Spinal cord (tissue), 10 donors: ENCODE measurements around the gene ADAMTS3. TPM values are rescaled to one million over a fixed set of nuclear protein-coding genes. Genes with fewer than 3 reads are reported as not detected.

Experiments used
- DNase-seq, 6 donors: peaks; one replicate each; pipeline versions ENCODE4 v3.0.0 to v3.0.0-alpha.2; 2013 to 2015; ENCODE audit warnings: low spot score in 6 of 6, low read depth in 4 of 6
- H3K27ac ChIP-seq: one replicate; pipeline ENCODE4 v1.5.1; 2013; ENCODE audit warnings: low read depth, low read length, control low read depth
- H3K27me3 ChIP-seq: one replicate; pipeline ENCODE4 v1.6.1; 2013; ENCODE audit warnings: low read length; ENCODE audit not compliant: control insufficient read depth, insufficient read depth
- H3K36me3 ChIP-seq: one replicate; pipeline ENCODE4 v1.6.1; 2013; ENCODE audit warnings: low read length; ENCODE audit not compliant: control insufficient read depth, insufficient read depth
- H3K4me1 ChIP-seq: one replicate; pipeline ENCODE4 v1.6.1; 2013; ENCODE audit warnings: low read length; ENCODE audit not compliant: control insufficient read depth, insufficient read depth
- H3K4me3 ChIP-seq: one replicate; pipeline ENCODE4 v1.5.1; 2013; ENCODE audit warnings: low read depth, low read length, control low read depth
- H3K9me3 ChIP-seq: one replicate; pipeline ENCODE4 v1.6.1; 2013; ENCODE audit warnings: low read length; ENCODE audit not compliant: control insufficient read depth, insufficient read depth
- WGBS: methylation state at CpG from one replicate; pipeline ENCODE4 v1.1.5; 2013; ENCODE audit warnings: missing lambda C conversion rate; ENCODE audit not compliant: insufficient coverage; 5-methylcytosine and 5-hydroxymethylcytosine counted together
- polyA plus RNA-seq, 2 donors: library from polyadenylated mRNA; unstranded; fragments of 120-200 nt; gene quantifications; one replicate each; pipeline ENCODE4 v1.2.1, GENCODE V29; 2013; ENCODE audit not compliant: insufficient read length in 2 of 2
- total RNA-seq, 2 donors: library from RNA; depleted of rRNA in 1 of 2; stranded (reverse); fragments of 120-200 nt in 1 of 2; fragments of >200 nt in 1 of 2; gene quantifications; one replicate each; pipeline versions ENCODE4 v1.2.3 to v1.2.4, GENCODE V29; 2013 to 2014
- donor health status: healthy.

The ADAMTS3 gene
- total and polyA plus RNA-seq, 4 donors = 5.8 to 16.9 (median 7.6) TPM

DNA sequence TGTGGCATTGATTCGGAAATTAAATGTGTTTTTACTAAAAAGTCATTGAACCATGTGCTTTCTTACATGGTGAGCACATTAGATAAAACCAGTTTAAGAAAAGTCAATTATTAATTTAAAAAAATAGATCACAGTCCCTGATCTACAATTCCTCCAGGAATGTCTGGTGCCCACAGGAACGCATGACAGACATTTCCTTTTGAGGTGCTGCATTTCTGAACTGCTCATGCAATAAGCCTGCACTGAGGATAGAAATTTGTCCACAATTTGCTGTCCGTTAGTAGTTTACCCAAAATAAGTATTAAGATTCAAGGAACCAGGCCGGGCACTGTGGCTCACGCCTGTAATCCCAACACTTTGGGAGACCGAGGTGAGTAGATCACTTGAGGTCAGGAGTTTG is 8.2 kb upstream of the ADAMTS3 start:
- Histone ChIP-seq H3K36me3 (no peaks in the 10 kb centered on the region), H3K4me1 (no peaks in the 10 kb centered on the region), H3K27ac (no peak overlapping the region), H3K9me3 (no peaks in the 10 kb centered on the region), H3K27me3 (no peaks in the 10 kb centered on the region), H3K4me3 (no peak overlapping the region)
- WGBS = 100% methylated on average over 1 of the region's 6 CpGs
- no peak for DNase-seq

DNA sequence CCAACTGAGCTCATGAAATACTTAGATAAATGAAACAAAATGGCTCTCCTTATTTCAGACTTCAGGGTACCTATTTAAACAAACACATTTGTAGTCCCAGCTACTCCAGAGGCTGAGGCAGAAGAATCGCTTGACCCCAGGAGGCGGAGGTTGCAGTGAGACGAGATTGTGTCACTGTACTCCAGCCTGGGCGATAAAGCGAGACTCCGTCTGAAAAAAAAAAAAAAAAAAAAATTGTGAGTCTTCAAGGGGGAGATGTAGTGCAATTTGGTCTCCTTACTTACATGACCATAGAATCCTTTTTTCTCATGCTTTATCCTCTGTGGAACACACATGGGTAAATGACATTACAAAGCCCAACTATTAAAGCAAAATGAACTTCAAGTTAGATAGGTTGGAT is 2.3 kb upstream of the ADAMTS3 start:
- H3K9me3 ChIP-seq = no peaks in the 10 kb centered on the region
- no peaks in the 10 kb centered on the region for H3K27me3 ChIP-seq
- DNase-seq = no peak
- no peak overlapping the region for H3K4me3 ChIP-seq
- H3K36me3 ChIP-seq = no peaks in the 10 kb centered on the region
- 100% methylated on average over 2 of the region's 6 CpGs for WGBS
- peaks cover 8% of the 10 kb centered on the region for H3K4me1 ChIP-seq
- H3K27ac ChIP-seq = no peak overlapping the region

DNA sequence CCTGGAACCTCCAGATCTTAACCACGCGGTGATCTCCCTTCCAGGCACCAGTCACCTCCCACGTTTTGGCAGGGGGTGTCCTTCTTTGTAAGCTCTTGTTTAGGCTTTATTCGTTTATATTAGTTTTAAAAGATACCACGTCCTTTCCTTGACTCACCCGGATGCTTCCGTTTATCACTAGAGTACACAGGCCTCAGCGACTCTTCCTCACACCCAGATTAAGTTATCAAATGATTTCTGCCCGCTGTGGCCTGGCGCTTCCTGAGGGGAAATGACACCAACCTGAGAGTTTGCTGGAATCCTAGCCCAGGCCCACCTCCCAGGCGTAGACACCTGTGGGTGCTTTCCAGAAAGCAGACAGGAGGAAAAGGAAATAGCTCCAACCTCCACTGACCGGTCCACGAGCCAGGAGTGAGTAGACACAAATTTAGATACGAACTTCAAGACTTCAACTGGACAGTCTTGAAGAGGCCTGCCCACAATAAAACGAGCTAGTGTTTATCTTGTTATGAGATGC is 756 bp upstream of the ADAMTS3 start:
- Histone ChIP-seq H3K9me3 (no peaks in the 10 kb centered on the region), H3K4me3 (peak overlapping the region; percentile 87), H3K4me1 (peaks cover 8% of the 10 kb centered on the region), H3K36me3 (no peaks in the 10 kb centered on the region), H3K27ac (peak overlapping the region; percentile 82), H3K27me3 (no peaks in the 10 kb centered on the region)
- WGBS = 68% methylated on average over 4 of the region's 15 CpGs
- no peak for DNase-seq

DNA sequence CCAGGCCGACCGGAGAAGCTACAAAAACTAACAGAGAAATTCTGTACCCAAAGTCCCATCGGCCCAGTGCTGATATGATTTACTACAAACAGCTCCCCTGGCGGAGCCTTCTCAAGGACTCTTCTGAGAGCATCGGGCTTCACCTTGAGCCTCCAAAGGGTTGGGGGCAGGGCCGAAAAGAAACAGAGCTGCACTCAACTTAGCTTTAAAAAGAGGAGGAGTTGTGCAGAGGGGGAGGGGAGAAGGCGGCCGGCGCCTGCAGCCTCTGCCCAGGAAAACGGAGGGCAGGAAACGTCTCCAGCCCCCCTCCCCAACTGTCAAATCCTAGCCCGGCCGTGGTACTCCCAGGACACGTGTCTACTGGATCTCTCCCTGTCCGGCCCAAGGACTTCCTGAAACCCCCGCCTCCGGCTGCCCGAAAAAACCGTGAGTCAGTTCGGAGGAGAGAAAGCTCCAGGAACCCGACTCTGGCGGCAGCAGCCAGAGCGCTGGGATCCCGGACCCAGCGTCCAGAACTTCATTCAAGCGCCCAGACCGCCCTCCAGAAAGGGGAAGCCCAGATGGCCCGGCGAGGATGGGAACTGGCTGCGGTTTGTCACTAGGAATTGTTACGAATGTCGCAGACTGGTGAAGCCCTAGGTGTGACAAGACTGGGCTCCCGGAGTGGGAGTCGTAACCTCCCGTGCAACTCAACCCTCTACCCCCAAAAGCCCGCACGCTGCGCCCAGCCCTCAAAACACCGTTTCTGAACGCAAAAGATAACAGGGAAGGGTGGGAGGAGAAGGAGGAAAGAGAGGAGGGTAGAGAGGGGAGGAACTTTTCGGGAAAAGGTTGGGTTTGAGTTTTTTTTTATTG is 973 bp downstream of the ADAMTS3 start:
- H3K27ac ChIP-seq = peak overlapping the region; percentile 65
- H3K27me3 ChIP-seq = no peaks in the 10 kb centered on the region
- no peaks in the 10 kb centered on the region for H3K9me3 ChIP-seq
- peaks cover 8% of the 10 kb centered on the region for H3K4me1 ChIP-seq
- H3K36me3 ChIP-seq = no peaks in the 10 kb centered on the region
- 2% methylated on average over 27 of the region's 41 CpGs for WGBS
- peak in 5 of 6 donors; percentile 27 to 81 (median 57) for DNase-seq
- peak overlapping the region; percentile 87 for H3K4me3 ChIP-seq

DNA sequence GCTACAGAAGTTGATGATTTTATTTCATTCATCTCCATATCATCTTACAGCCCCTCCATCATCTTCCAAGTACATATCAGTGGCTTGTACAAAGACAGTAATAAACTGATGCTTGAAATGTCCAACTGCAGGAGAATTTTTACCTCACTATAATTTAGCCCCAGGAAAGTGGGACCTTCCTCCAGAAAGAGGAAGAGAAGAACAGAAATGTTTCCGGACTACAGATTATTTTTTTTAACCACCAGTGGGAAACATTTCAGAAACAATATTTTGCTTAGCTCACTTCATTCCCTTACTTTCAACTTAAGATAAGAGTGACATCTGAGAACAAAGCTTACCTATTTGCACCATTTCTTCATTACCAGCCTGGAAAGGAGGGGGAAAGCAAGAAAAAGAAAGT is 2.0 kb downstream of the ADAMTS3 start:
- DNase-seq = no peak
- no peaks in the 10 kb centered on the region for H3K9me3 ChIP-seq
- H3K4me1 ChIP-seq = peaks cover 8% of the 10 kb centered on the region
- H3K27me3 ChIP-seq = no peaks in the 10 kb centered on the region
- H3K4me3 ChIP-seq = peak overlapping the region; percentile 87
- no CpG with 5 or more reads among the region's 1 CpG for WGBS
- peak overlapping the region; percentile 1 for H3K27ac ChIP-seq
- no peaks in the 10 kb centered on the region for H3K36me3 ChIP-seq

DNA sequence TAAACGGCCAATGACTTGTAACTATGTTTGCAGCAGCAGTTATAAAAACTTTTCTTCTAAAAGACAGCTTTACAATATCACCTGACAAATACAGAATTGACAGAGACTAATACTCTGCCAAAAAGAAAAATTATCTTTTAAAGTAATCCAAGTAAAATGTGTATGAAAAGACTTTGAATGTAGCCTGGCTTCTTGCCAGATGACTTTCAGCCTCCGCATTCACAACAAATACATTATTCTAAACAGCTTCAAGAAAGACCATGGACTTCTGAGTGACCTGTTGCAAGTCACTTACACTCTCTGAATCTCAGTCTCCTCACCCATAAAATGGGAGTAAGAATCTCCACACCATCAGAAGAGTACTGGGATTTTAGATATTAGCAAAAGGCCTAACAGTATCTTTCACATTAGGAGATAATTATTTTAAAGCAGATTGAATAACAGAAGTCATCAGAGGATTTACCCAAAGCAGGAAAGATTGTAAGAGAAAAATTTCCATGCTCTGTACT is 2.5 kb downstream of the ADAMTS3 start:
- DNase-seq = peak in 1 of 6 donors; percentile 5
- Histone ChIP-seq H3K4me3 (no peak overlapping the region), H3K27ac (peak overlapping the region; percentile 1), H3K9me3 (no peaks in the 10 kb centered on the region), H3K27me3 (no peaks in the 10 kb centered on the region), H3K36me3 (no peaks in the 10 kb centered on the region), H3K4me1 (peaks cover 8% of the 10 kb centered on the region)
- WGBS = no CpG with 5 or more reads among the region's 2 CpGs

DNA sequence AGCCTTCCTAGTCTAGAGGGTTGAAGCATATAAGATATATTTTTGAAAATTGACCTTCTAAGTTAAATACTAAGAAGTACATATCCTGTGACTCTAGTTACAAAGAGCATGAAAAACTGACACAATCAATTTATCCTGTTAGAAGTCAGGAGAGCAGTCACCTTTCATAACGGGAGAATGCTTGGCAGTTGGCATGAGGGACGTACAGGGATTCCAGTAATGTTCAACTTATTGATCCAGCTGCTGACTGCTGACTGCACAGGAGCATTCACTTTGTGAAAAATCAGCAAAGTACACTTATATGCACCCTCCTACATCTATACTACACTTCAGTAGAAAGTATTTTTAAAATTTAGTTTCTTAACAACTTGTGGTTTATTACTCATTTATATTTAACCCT is 4.2 kb downstream of the ADAMTS3 start:
- 92% methylated on average over 2 of the region's 2 CpGs for WGBS
- Histone ChIP-seq H3K27me3 (no peaks in the 10 kb centered on the region), H3K4me3 (no peak overlapping the region), H3K9me3 (no peaks in the 10 kb centered on the region), H3K4me1 (peaks cover 8% of the 10 kb centered on the region), H3K27ac (no peak overlapping the region), H3K36me3 (no peaks in the 10 kb centered on the region)
- peak in 1 of 6 donors; percentile 5 for DNase-seq

DNA sequence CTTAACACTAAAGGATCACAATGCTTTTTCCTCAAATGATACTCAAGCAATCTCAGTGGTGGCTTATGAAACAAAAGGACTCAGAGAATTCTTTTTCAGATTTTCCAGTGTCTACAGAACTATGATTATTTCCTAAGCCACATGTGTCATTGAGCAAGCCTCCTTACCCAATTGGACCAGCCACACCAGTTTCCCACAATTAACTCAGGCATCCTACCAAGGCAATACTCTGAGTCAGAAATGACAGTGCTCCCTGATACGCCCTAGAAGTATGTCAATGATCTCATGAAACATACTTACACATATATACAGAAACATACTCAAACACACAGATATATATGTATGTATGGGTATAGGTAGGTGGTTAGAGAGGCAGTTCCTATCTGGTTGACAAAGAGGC is 4.8 kb downstream of the ADAMTS3 start:
- Histone ChIP-seq H3K9me3 (no peaks in the 10 kb centered on the region), H3K36me3 (no peaks in the 10 kb centered on the region), H3K4me1 (peaks cover 3% of the 10 kb centered on the region), H3K27ac (no peak overlapping the region), H3K27me3 (no peaks in the 10 kb centered on the region), H3K4me3 (no peak overlapping the region)
- no CpG with 5 or more reads among the region's 1 CpG for WGBS
- DNase-seq = no peak

DNA sequence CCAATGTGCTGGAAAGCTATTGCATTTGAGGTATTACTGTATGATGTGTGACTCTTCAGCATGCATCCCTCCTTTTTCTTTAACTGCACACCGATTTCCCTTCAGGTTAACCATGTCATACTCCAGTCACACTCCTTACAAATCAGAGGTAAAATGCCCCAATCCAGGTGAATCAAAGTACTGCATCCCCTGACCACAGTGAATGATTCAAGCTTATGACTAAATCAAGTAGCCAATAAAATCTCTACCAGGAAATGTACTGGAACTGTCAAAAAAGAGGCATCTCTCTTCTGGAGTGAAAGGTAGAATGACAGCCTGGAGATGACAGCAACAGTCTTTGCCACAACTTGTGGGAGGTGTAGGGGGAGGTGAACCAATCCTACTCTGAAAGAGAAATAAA is 10.4 kb downstream of the ADAMTS3 start:
- no peak overlapping the region for H3K4me3 ChIP-seq
- H3K27ac ChIP-seq = no peak overlapping the region
- H3K4me1 ChIP-seq = no peaks in the 10 kb centered on the region
- no peaks in the 10 kb centered on the region for H3K36me3 ChIP-seq
- 100% methylated on average over 1 of the region's 1 CpG for WGBS
- DNase-seq = no peak
- no peaks in the 10 kb centered on the region for H3K9me3 ChIP-seq
- H3K27me3 ChIP-seq = no peaks in the 10 kb centered on the region

DNA sequence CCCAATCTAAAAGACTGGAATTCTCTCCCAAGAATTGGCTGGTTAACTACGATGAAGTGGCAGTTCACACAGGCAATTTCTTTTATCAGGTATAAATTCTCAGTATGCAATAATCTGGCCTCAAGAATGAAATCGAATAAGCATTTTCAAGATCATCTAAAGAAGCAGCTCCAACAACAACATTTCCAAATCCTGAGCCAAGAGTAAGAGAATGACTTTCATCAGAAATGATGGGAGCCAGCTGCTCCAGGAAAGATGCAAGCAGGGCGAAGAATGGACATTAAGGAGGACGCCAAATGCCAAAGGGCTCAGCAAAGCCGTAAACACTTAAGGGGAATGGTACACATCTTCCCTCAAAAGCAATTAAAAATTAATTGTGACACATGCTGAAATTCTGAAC is 12.0 kb downstream of the ADAMTS3 start:
- Histone ChIP-seq H3K27ac (no peak overlapping the region), H3K4me3 (no peak overlapping the region), H3K4me1 (no peaks in the 10 kb centered on the region), H3K27me3 (no peaks in the 10 kb centered on the region), H3K36me3 (no peaks in the 10 kb centered on the region), H3K9me3 (no peaks in the 10 kb centered on the region)
- DNase-seq = peak in 1 of 6 donors; percentile 5
- WGBS = no CpG with 5 or more reads among the region's 5 CpGs
